Spleen (tissue), 7 donors: Measurements from ENCODE around the gene NADK.

ENCODE experiments used
- CTCF ChIP-seq, 11 experiments: fragments of 200-600 bp in 7 of 11; fragments of 450-650 bp in 4 of 11; sonication (generic) in 4 of 11; IDR thresholded peaks in 8 of 11; conservative IDR thresholded peaks in 3 of 11; 1 replicate in 7 of 11; 2 replicates in 4 of 11; pipeline versions ENCODE4 v1.4.0 to v1.8.0; 2016 to 2021; ENCODE audit warnings: antibody characterized with exemption in 11 of 11, inconsistent platforms in 4 of 11, mild to moderate bottlenecking in 1 of 11
- POLR2AphosphoS5 ChIP-seq, 3 donors: sonication (generic); formaldehyde crosslinking; IDR thresholded peaks; one replicate each; pipeline ENCODE4 v1.5.1; 2017; ENCODE audit warnings: antibody characterized with exemption in 3 of 3
- donor health status: DM: no; HTN: no; CAD: no; lungs with moderate emphysema.
- donor health status: DM: no; HTN: no; CAD: no.
- donor health status: DM: no; HTN: no; CAD: no.

GRCh38 chr1:1796466-1796865 is 18.2 kb upstream of the NADK start:
- TF ChIP-seq CTCF (IDR thresholded peaks at IDR 0.05 in 8 of 11, conservative IDR thresholded peaks at IDR 0.05 in 3 of 11) (peak in 6 of 11 experiments; percentile 22 to 50 (median 32)), POLR2AphosphoS5 (IDR thresholded peaks at IDR 0.05) (peak in 2 of 3 donors; percentile 24 to 42)
